ENCODE measurements around the gene WWC2.

WWC2 gene

GRCh38 chr4:183362036-183362435, 263.0 kb downstream of the WWC2 start:
- Histone ChIP-seq H3K4me3 (ENCODE audit: low read length in 2 of 2) (no peak overlapping the region), H3K36me3 (ENCODE audit: control insufficient read depth in 2 of 2, insufficient read depth in 2 of 2, low read length in 2 of 2) (no peaks in the 10 kb centered on the region), H3K9ac (ENCODE audit: low read length in 2 of 2) (no peak overlapping the region), H3K9me3 (ENCODE audit: control insufficient read depth in 2 of 2, low read length in 2 of 2) (no peaks in the 10 kb centered on the region), H3K4me1 (ENCODE audit: control insufficient read depth, insufficient read depth, low read length) (no peaks in the 10 kb centered on the region), H3K27me3 (ENCODE audit: control insufficient read depth in 1 of 2, insufficient read depth in 2 of 2, low read length in 2 of 2) (no peaks in the 10 kb centered on the region), H3K27ac (ENCODE audit: low read length) (no peak overlapping the region)

GRCh38 chr4:183362916-183363542, 264.0 kb downstream of the WWC2 start:
- H3K27me3 ChIP-seq (ENCODE audit: control insufficient read depth in 1 of 2, insufficient read depth in 2 of 2, low read length in 2 of 2): no peaks in the 10 kb centered on the region
- no peaks in the 10 kb centered on the region for H3K9me3 ChIP-seq (ENCODE audit: control insufficient read depth in 2 of 2, low read length in 2 of 2)
- no peaks in the 10 kb centered on the region for H3K4me1 ChIP-seq (ENCODE audit: control insufficient read depth, insufficient read depth, low read length)
- H3K27ac ChIP-seq (ENCODE audit: low read length): no peak overlapping the region
- no peak overlapping the region for H3K4me3 ChIP-seq (ENCODE audit: low read length in 2 of 2)
- no peaks in the 10 kb centered on the region for H3K36me3 ChIP-seq (ENCODE audit: control insufficient read depth in 2 of 2, insufficient read depth in 2 of 2, low read length in 2 of 2)
- H3K9ac ChIP-seq (ENCODE audit: low read length in 2 of 2): no peak overlapping the region

GRCh38 chr4:183364025-183364424, 265.0 kb downstream of the WWC2 start:
- no peaks in the 10 kb centered on the region for H3K27me3 ChIP-seq (ENCODE audit: control insufficient read depth in 1 of 2, insufficient read depth in 2 of 2, low read length in 2 of 2)
- H3K36me3 ChIP-seq (ENCODE audit: control insufficient read depth in 2 of 2, insufficient read depth in 2 of 2, low read length in 2 of 2): no peaks in the 10 kb centered on the region
- no peaks in the 10 kb centered on the region for H3K4me1 ChIP-seq (ENCODE audit: control insufficient read depth, insufficient read depth, low read length)
- no peak overlapping the region for H3K9ac ChIP-seq (ENCODE audit: low read length in 2 of 2)
- no peak overlapping the region for H3K4me3 ChIP-seq (ENCODE audit: low read length in 2 of 2)
- no peaks in the 10 kb centered on the region for H3K9me3 ChIP-seq (ENCODE audit: control insufficient read depth in 2 of 2, low read length in 2 of 2)
- H3K27ac ChIP-seq (ENCODE audit: low read length): no peak overlapping the region

- H3K4me1 ChIP-seq (ENCODE audit: control insufficient read depth, insufficient read depth, low read length): no peaks in the 10 kb centered on the region
- H3K4me3 ChIP-seq (ENCODE audit: low read length in 2 of 2): no peak overlapping the region
- no peak overlapping the region for H3K27ac ChIP-seq (ENCODE audit: low read length)
- H3K36me3 ChIP-seq (ENCODE audit: control insufficient read depth in 2 of 2, insufficient read depth in 2 of 2, low read length in 2 of 2): no peaks in the 10 kb centered on the region
- no peaks in the 10 kb centered on the region for H3K27me3 ChIP-seq (ENCODE audit: control insufficient read depth in 1 of 2, insufficient read depth in 2 of 2, low read length in 2 of 2)
- no peaks in the 10 kb centered on the region for H3K9me3 ChIP-seq (ENCODE audit: control insufficient read depth in 2 of 2, low read length in 2 of 2)
- H3K9ac ChIP-seq (ENCODE audit: low read length in 2 of 2): no peak overlapping the region
Measured at GRCh38 chr4:183366206-183366835, 267.3 kb downstream of the WWC2 start.

GRCh38 chr4:183369073-183369472, 270.0 kb downstream of the WWC2 start:
- Histone ChIP-seq H3K27me3 (ENCODE audit: control insufficient read depth in 1 of 2, insufficient read depth in 2 of 2, low read length in 2 of 2) (no peaks in the 10 kb centered on the region), H3K4me3 (ENCODE audit: low read length in 2 of 2) (no peak overlapping the region), H3K9me3 (ENCODE audit: control insufficient read depth in 2 of 2, low read length in 2 of 2) (no peaks in the 10 kb centered on the region), H3K9ac (ENCODE audit: low read length in 2 of 2) (no peak overlapping the region), H3K4me1 (ENCODE audit: control insufficient read depth, insufficient read depth, low read length) (no peaks in the 10 kb centered on the region), H3K36me3 (ENCODE audit: control insufficient read depth in 2 of 2, insufficient read depth in 2 of 2, low read length in 2 of 2) (no peaks in the 10 kb centered on the region), H3K27ac (ENCODE audit: low read length) (no peak overlapping the region)

Data from stomach smooth muscle (tissue), 2 donors.